ENCODE data around the gene PSME3IP1.

The PSME3IP1 gene

DNA sequence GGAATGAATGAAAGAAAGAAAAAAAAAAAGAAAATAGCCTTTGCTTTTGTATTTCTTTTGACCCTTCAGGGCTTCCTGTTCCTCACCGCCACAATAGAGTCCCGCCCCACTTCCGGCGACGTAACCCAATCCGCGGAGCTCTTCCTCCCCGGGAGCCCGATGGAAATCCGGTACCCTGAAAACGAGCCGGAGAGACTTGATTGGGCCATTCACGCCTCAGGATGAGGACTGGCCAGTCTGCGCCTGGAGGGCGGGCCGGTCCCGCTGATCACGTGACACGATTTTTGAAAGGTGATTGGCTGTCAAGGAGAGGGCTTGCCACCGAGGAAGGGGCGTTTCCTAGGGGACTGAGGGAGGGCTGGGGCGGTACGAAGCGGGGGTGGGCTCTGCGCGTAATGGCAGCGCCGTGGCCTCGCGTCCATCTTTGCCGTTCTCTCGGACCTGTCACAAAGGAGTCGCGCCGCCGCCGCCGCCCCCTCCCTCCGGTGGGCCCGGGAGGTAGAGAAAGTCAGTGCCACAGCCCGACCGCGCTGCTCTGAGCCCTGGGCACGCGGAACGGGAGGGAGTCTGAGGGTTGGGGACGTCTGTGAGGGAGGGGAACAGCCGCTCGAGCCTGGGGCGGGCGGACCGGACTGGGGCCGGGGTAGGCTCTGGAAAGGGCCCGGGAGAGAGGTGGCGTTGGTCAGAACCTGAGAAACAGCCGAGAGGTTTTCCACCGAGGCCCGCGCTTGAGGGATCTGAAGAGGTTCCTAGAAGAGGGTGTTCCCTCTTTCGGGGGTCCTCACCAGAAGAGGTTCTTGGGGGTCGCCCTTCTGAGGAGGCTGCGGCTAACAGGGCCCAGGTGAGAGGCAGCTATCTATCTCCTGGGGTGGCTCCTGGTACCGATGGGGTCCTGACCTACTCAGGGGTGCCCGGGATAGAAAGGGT, at the start of gene PSME3IP1, which contains the start of gene RSPRY1:
PSME3IP1 (minus strand) TSS at position 95 of the 927 bp plus-strand sequence. CDS start 12,185 bp downstream, outside the sequence.
RSPRY1 (plus strand) TSS at position 385 of the 927 bp plus-strand sequence. CDS start 18,330 bp downstream, outside the sequence.
- H3K4me3 ChIP-seq (replicated peaks; ENCODE audit: low read depth, low read length) = peak within 1 kb of the TSS; percentile 94
- no peak for TF ChIP-seq CTCF (IDR thresholded peaks at IDR 0.05; ENCODE audit: low read depth, low read length, missing control alignments)
- DNase-seq (ENCODE audit: extremely low read depth, low read depth) = peak; percentile 99

GRCh38 chr16:57235128-57236021, 49.5 kb upstream of the PSME3IP1 start:
- no peak for TF ChIP-seq CTCF (IDR thresholded peaks at IDR 0.05; ENCODE audit: low read depth, low read length, missing control alignments)
- no peak overlapping the region for H3K4me3 ChIP-seq (replicated peaks; ENCODE audit: low read depth, low read length)
- no peak for DNase-seq (ENCODE audit: extremely low read depth, low read depth)

DNA sequence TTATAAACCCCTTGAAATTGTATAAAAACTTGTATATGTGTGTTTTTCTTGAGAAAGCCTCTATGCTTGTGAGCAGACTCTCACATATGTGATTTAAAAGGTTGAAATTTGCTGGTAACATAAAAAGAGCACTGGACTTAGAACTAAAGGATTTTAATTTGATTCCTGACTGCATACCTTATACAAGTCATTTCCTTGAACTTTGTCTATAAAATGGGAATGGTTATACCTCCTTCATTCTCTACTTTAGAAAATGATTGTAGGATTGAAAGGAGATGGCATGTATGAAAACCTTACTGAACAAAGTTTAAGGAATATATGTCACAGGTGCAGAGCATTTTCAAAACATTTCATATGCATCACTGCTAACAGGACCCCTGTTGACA, 48.9 kb upstream of the PSME3IP1 start:
- no peak for TF ChIP-seq CTCF (IDR thresholded peaks at IDR 0.05; ENCODE audit: low read depth, low read length, missing control alignments)
- no peak for DNase-seq (ENCODE audit: extremely low read depth, low read depth)
- no peak overlapping the region for H3K4me3 ChIP-seq (replicated peaks; ENCODE audit: low read depth, low read length)

GRCh38 chr16:57233944-57234706, 48.3 kb upstream of the PSME3IP1 start:
- no peak overlapping the region for H3K4me3 ChIP-seq (replicated peaks; ENCODE audit: low read depth, low read length)
- DNase-seq (ENCODE audit: extremely low read depth, low read depth) = no peak
- TF ChIP-seq CTCF (IDR thresholded peaks at IDR 0.05; ENCODE audit: low read depth, low read length, missing control alignments) = no peak

DNA sequence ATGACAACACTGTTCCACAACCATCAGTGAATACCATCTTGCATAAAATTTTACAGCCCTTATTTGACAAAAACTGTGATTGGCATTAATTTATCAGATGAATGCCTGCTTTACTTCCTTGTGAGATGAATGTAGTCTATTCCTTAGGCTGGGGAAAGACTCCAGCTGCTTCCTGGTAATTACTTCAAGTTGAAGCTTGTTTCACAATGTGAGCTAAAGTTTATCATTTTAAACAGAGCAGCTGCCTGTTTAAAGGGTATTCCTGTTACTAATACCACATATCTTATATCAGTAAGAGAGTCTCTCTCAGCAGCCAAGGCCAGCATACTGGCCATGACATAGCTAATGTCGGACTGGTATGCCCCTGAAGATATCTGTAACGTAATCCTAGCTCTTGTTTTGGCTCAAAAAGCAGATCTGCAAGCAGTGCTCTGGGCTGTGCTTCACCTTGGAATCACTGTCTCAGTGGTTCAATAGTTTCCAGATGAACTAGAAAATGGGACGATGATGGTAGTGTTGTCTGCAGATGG, 46.0 kb upstream of the PSME3IP1 start:
- no peak for TF ChIP-seq CTCF (IDR thresholded peaks at IDR 0.05; ENCODE audit: low read depth, low read length, missing control alignments)
- H3K4me3 ChIP-seq (replicated peaks; ENCODE audit: low read depth, low read length) = no peak overlapping the region
- DNase-seq (ENCODE audit: extremely low read depth, low read depth) = no peak

DNA sequence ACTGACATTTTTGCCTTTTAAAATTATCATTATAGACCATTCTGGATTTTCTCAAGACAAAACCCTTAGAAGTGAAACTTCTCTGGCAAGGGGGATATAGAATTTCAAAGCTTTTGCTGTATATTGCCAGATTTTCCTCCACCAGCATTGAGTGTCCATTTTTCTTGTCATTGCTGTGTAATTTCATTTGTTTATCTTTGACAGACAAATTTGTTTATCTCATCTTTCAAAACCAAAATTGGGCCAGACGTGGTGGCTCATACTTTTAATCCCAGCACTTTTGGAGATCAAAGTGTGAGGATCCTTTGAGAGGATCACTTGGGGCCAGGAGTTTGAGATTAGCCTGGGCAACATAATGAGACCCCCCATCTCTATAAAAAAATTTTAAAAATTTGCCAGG, 43.2 kb upstream of the PSME3IP1 start:
- TF ChIP-seq CTCF (IDR thresholded peaks at IDR 0.05; ENCODE audit: low read depth, low read length, missing control alignments) = no peak
- DNase-seq (ENCODE audit: extremely low read depth, low read depth) = no peak
- H3K4me3 ChIP-seq (replicated peaks; ENCODE audit: low read depth, low read length) = no peak overlapping the region

All from HFF-Myc (cell line).